Chondrocyte (in vitro differentiated cells): ENCODE measurements around the gene MKI67. TPM values are rescaled to one million over a fixed set of nuclear protein-coding genes. Genes with fewer than 3 reads are reported as not detected.
"Not testable (repeated sequence)": the region's sequence is repeated elsewhere in the genome, so short reads cannot be mapped to it uniquely, and the experiment has no call there.

Experiments
- DNase-seq: peaks from one replicate; pipeline ENCODE4 v3.0.0; 2021; ENCODE audit warnings: mixed read lengths, low spot score
- H3K27ac Mint-ChIP-seq: one replicate; pipeline ENCODE4 v1.8.0; 2021; ENCODE audit warnings: mild to moderate bottlenecking, moderate library complexity, mixed read lengths; ENCODE audit not compliant: unreplicated experiment
- H3K27me3 Mint-ChIP-seq: 2 replicates; pipeline ENCODE4 v1.8.0; 2021; ENCODE audit warnings: low read depth, mixed read lengths
- H3K36me3 Mint-ChIP-seq: 2 replicates; pipeline ENCODE4 v1.8.0; 2021; ENCODE audit warnings: low read depth, mixed read lengths
- H3K4me1 Mint-ChIP-seq: 2 replicates; pipeline ENCODE4 v1.8.0; 2021; ENCODE audit warnings: low read depth, mild to moderate bottlenecking, mixed read lengths
- H3K4me3 Mint-ChIP-seq: one replicate; pipeline ENCODE4 v1.8.0; 2021; ENCODE audit warnings: mild to moderate bottlenecking, moderate library complexity, mixed read lengths; ENCODE audit not compliant: unreplicated experiment
- H3K9me3 Mint-ChIP-seq: 2 replicates; pipeline ENCODE4 v1.8.0; 2021; ENCODE audit warnings: low read depth, mixed read lengths
- total RNA-seq: library from RNA; stranded (reverse); gene quantifications from 3 replicates; pipeline ENCODE4 v1.2.1, GENCODE V29; 2021
- TF ChIP-seq, protein P1 (sequence below): fragments of 200-600 bp; sonication (generic); IDR thresholded peaks from 2 replicates; pipeline ENCODE4 v1.5.0; 2021; ENCODE audit warnings: antibody characterized with exemption, mild to moderate bottlenecking, moderate library complexity

MKI67 gene
- total RNA-seq, 1 donor from 2014 or later, result 17.1 TPM

DNA sequence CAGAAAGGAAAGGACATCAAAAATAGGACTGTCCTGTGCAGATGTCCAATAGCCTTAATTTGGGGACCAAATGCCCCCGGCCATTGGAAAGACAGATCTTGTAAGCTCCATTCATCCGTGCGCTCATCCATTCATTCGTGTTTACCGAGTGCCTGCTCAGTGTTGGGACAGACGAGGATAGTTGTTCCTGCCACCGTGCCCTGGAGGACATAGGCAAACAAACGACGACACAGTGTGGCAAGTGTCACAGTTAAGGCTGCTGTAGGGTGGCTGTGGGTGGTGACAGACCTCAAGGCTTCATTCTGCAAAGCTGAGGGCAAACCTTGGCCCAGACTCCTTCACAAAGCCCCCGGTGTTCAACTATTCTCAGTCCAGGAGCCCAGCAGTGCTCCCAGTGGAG is 27.6 kb downstream of the MKI67 start:
- DNase-seq, result no peak
- Mint-ChIP-seq H3K27ac (no peak overlapping the region), H3K4me1 (no peaks in the 10 kb centered on the region), H3K27me3 (no peaks in the 10 kb centered on the region), H3K9me3 (no peaks in the 10 kb centered on the region), H3K36me3 (peaks cover 5% of the 10 kb centered on the region), H3K4me3 (no peak overlapping the region)
- TF ChIP-seq, protein P1, sequence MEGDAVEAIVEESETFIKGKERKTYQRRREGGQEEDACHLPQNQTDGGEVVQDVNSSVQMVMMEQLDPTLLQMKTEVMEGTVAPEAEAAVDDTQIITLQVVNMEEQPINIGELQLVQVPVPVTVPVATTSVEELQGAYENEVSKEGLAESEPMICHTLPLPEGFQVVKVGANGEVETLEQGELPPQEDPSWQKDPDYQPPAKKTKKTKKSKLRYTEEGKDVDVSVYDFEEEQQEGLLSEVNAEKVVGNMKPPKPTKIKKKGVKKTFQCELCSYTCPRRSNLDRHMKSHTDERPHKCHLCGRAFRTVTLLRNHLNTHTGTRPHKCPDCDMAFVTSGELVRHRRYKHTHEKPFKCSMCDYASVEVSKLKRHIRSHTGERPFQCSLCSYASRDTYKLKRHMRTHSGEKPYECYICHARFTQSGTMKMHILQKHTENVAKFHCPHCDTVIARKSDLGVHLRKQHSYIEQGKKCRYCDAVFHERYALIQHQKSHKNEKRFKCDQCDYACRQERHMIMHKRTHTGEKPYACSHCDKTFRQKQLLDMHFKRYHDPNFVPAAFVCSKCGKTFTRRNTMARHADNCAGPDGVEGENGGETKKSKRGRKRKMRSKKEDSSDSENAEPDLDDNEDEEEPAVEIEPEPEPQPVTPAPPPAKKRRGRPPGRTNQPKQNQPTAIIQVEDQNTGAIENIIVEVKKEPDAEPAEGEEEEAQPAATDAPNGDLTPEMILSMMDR, result no peak

DNA sequence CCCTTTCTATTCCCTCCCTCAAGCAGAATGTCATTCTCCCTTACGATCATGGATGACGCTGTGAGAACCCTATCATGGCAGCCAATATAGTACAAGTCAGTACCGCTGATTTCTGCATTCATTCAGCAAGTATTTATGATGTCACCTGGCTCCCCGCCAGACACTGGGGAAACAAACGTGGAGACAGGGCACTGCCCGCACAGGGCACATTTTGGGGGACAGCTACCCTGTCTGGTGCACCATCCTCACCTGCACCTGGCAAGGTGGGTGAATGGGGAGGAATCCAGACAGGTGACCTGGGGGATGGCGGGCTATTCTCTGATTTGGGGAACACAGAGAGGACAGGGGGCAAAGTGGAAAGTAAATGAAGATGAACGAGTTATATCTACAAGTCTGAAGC is 28.4 kb downstream of the MKI67 start:
- Mint-ChIP-seq H3K4me1 (no peaks in the 10 kb centered on the region), H3K4me3 (no peak overlapping the region), H3K9me3 (no peaks in the 10 kb centered on the region), H3K27ac (no peak overlapping the region), H3K27me3 (no peaks in the 10 kb centered on the region), H3K36me3 (peaks cover 5% of the 10 kb centered on the region)
- DNase-seq, result no peak
- TF ChIP-seq, protein P1, result no peak

DNA sequence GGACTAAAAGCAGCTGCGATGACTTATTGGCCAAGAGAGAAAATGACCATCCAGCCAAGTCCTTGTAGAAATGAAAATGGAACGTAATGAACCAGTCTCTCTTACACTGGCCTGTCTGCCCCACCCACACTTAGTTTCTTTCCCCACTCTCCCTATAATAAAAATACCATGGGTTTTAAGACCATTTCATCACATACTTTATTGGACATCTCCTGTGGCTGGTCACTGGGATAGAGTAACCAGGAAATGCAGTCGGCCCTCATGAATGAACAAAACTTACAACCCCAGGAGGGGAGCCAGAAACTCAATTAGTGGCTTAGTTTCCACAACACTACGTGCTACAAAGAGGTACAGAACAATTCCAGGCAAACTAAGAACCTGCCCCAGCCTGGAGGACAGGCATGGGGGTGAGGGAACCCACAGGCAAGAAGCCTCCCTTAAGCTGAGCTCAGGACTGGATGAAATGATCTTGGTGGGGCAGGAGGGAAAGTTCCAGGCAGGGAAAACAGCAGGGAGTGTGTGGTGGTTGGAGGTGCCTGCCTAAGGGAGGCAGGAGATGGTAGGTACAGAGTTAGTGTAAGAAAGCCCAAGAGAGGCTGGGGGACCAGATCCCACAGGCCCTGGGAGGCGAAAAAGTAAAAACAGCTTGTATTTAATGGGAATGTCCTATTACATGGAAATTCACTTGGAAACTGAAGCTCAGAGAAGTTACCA is 29.6 kb downstream of the MKI67 start:
- H3K9me3 Mint-ChIP-seq, result no peaks in the 10 kb centered on the region
- TF ChIP-seq, protein P1, result no peak
- no peak overlapping the region for H3K4me3 Mint-ChIP-seq
- no peak overlapping the region for H3K27ac Mint-ChIP-seq
- no peaks in the 10 kb centered on the region for H3K4me1 Mint-ChIP-seq
- peaks cover 5% of the 10 kb centered on the region for H3K36me3 Mint-ChIP-seq
- DNase-seq, result no peak
- H3K27me3 Mint-ChIP-seq, result no peaks in the 10 kb centered on the region

DNA sequence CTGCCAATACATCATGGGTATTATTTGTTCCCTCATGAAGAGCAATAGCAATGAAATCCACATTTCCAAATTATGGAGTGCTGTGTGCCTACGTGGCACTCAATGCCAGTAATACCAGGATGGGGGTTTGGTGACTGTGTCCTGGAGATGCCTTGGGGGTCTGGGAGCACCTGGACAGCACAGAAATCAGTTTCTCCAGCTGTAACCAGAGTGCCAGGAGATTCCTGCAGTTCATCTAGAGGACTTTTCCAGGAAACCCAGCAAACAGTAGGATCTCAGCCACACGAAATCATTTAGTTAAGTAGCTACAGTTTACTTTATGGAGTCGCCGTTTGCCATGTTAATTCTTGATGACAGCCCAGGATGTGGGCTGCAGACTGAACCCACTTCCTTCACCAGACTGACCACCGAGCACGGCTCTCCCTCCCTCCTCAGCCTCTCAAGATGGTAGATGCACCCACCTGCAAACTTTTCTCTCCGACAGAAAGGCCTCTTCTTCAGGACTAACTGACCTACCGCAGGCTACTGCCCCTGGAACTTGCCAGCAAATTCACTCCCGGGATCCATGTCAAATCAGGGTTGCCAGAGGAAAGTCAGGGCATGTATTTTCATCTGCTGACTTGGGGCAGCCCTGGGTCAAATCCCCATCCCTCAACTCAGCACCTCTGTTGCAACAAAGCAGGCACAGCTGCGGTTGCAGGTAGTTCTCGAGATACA is 30.3 kb downstream of the MKI67 start:
- no peak for DNase-seq
- H3K9me3 Mint-ChIP-seq, result no peaks in the 10 kb centered on the region
- H3K4me1 Mint-ChIP-seq, result no peaks in the 10 kb centered on the region
- no peak overlapping the region for H3K27ac Mint-ChIP-seq
- no peak overlapping the region for H3K4me3 Mint-ChIP-seq
- TF ChIP-seq, protein P1, result no peak
- H3K27me3 Mint-ChIP-seq, result no peaks in the 10 kb centered on the region
- peaks cover 5% of the 10 kb centered on the region for H3K36me3 Mint-ChIP-seq

DNA sequence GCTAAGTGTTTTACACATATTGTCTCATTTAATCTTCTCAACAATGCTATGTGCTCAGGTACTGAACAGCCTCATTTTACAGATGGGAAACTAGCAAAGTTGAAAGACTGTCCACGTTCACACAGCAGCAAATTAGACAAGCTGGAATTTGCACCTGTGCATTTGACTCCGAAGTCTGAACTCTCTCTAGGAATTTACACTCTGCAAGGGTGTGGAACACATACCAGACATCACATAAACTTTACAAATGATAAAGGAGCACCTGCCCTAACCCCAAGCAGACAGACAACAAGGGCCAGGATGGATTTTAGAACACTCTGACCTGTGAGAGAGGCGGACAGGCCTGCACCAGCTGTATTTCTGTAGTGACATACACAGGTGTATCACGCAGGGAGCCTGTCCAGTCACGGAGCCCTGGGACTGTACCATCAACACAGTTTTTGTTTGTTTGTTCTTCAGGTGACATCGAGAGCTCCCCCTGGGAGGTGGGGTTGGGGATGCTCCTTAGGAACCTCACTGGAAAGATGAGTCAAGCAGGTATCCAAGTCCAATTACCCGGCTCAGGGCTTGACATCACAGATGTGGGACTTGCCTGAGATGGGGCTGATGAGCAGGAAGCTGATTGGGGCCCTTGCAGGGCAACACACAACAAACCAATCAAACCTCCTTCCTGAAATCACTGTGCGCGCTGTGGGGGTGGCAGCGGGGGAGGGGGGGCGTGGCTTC is 31.0 kb downstream of the MKI67 start:
- DNase-seq, result no peak
- Mint-ChIP-seq H3K36me3 (peaks cover 5% of the 10 kb centered on the region), H3K4me1 (no peaks in the 10 kb centered on the region), H3K9me3 (no peaks in the 10 kb centered on the region), H3K27me3 (no peaks in the 10 kb centered on the region), H3K27ac (no peak overlapping the region), H3K4me3 (no peak overlapping the region)
- TF ChIP-seq, protein P1, result no peak

DNA sequence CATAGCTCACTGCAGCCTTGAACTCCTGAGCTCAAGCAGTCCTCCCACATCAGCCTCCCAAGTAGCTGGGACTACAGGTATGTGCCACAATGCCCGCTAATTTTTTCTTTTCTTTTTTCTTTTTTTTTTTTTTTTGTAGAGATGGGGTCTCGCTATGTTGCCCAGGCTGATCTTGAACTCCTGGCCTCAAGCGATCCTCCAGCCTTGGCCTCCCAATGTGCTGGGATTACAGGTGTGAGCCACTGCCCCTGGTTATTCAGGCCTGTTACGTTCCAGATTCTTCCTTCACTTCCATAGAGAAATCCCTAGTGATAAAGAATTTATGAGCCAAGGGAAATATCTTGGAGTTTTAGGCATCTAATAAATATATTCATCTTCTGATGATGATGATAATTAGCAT is 31.6 kb downstream of the MKI67 start:
- H3K27me3 Mint-ChIP-seq, H3K36me3 Mint-ChIP-seq, H3K4me3 Mint-ChIP-seq, H3K9me3 Mint-ChIP-seq, H3K4me1 Mint-ChIP-seq, H3K27ac Mint-ChIP-seq, DNase-seq: not testable (repeated sequence)
